Spleen (tissue), 11 donors: Measurements from ENCODE around the gene SCUBE2. TPM values are rescaled to one million over a fixed set of nuclear protein-coding genes. Genes with fewer than 3 reads are reported as not detected.

ENCODE experiments used
- DNase-seq: peaks from one replicate; pipeline ENCODE4 v3.0.0-alpha.2; 2020
- H3K27ac ChIP-seq, 8 donors: fragments of 200-600 bp; sonication (generic) in 7 of 8; 1 replicate in 4 of 8; 2 replicates in 4 of 8; pipeline versions ENCODE4 v1.5.0 to v1.8.0; 2016 to 2021; ENCODE audit warnings: inconsistent platforms in 4 of 8, mild to moderate bottlenecking in 4 of 8, moderate library complexity in 1 of 8
- H3K27me3 ChIP-seq, 7 donors: fragments of 200-600 bp; sonication (generic) in 6 of 7; replicated peaks in 1 of 7; 1 replicate in 4 of 7; 2 replicates in 3 of 7; pipeline versions ENCODE4 v1.5.0 to v1.8.0; 2016 to 2021; ENCODE audit warnings: inconsistent platforms in 3 of 7, mild to moderate bottlenecking in 1 of 7
- H3K36me3 ChIP-seq, 6 donors: fragments of 200-600 bp; sonication (generic) in 5 of 6; 1 replicate in 4 of 6; 2 replicates in 2 of 6; pipeline versions ENCODE4 v1.5.0 to v1.8.0; 2016 to 2021; ENCODE audit warnings: inconsistent platforms in 2 of 6
- H3K4me1 ChIP-seq, 6 donors: fragments of 200-600 bp; sonication (generic) in 5 of 6; 1 replicate in 3 of 6; 2 replicates in 3 of 6; pipeline versions ENCODE4 v1.5.0 to v1.8.0; 2016 to 2021; ENCODE audit warnings: inconsistent platforms in 3 of 6
- H3K4me3 ChIP-seq, 8 donors: fragments of 200-600 bp; sonication (generic) in 7 of 8; 1 replicate in 4 of 8; 2 replicates in 4 of 8; pipeline versions ENCODE4 v1.5.0 to v1.8.0; 2016 to 2021; ENCODE audit warnings: inconsistent platforms in 4 of 8, mild to moderate bottlenecking in 4 of 8, moderate library complexity in 2 of 8
- H3K9me3 ChIP-seq, 8 donors: fragments of 200-600 bp; sonication (generic) in 7 of 8; 1 replicate in 4 of 8; 2 replicates in 4 of 8; pipeline versions ENCODE4 v1.5.0 to v1.8.0; 2016 to 2021; ENCODE audit warnings: inconsistent platforms in 4 of 8
- CTCF ChIP-seq, 11 experiments: fragments of 200-600 bp in 7 of 11; fragments of 450-650 bp in 4 of 11; sonication (generic) in 4 of 11; IDR thresholded peaks in 8 of 11; conservative IDR thresholded peaks in 3 of 11; 1 replicate in 7 of 11; 2 replicates in 4 of 11; pipeline versions ENCODE4 v1.4.0 to v1.8.0; 2016 to 2021; ENCODE audit warnings: antibody characterized with exemption in 11 of 11, inconsistent platforms in 4 of 11, mild to moderate bottlenecking in 1 of 11
- POLR2A ChIP-seq, 3 donors: fragments of 450-650 bp; IDR thresholded peaks; one replicate each; pipeline ENCODE4 v1.5.1; 2017; ENCODE audit warnings: antibody characterized with exemption in 3 of 3, mild to moderate bottlenecking in 1 of 3
- POLR2AphosphoS5 ChIP-seq, 3 donors: sonication (generic); formaldehyde crosslinking; IDR thresholded peaks; one replicate each; pipeline ENCODE4 v1.5.1; 2017; ENCODE audit warnings: antibody characterized with exemption in 3 of 3
- WGBS, 5 donors: extraction: QIAGEN DNeasy Blood & Tissue Kit in 3 of 5; methylation state at CpG; one replicate each; pipeline versions ENCODE4 v1.1.5 to v1.1.7; 2013 to 2018; 5-methylcytosine and 5-hydroxymethylcytosine counted together
- intact Hi-C: fragments of 100-400 bp; cut with DNase I; formaldehyde crosslinking; loops from one replicate; pipeline ENCODE4 v1.15.0; 2023; ENCODE audit warnings: low total_unique reads
- polyA plus RNA-seq, 3 donors: library from polyadenylated mRNA; stranded (reverse); fragments of 200-250 nt; gene quantifications; one replicate each; pipeline ENCODE4 v1.2.1, GENCODE V29; 2013
- total RNA-seq, 7 donors: library from RNA; depleted of rRNA in 3 of 7; stranded (reverse); fragments of >200 nt in 3 of 7; fragmentation: NEBNext Ultra II Directional in 4 of 7; extraction: Animal tissue kit (Norgen Biotek cat#: 25700) in 4 of 7; gene quantifications; one replicate each; pipeline versions ENCODE4 v1.1.0 to v1.2.1, GENCODE V29; 2016 to 2021
- donor health status: healthy with polysubstance abuse.
- donor health status: DM: no; HTN: no; CAD: no; lungs with moderate emphysema.
- donor health status: DM: no; HTN: no; CAD: no.
- donor health status: Bipolar disorder and iron deficiency.
- donor health status: healthy.
- donor health status: DM: no; HTN: no; CAD: no.
- donor health status: DM: yes; HTN: yes; CAD: no.

The SCUBE2 gene
- total and polyA plus RNA-seq, 10 donors, result 2.4 to 28.6 (median 5.7) TPM

DNA sequence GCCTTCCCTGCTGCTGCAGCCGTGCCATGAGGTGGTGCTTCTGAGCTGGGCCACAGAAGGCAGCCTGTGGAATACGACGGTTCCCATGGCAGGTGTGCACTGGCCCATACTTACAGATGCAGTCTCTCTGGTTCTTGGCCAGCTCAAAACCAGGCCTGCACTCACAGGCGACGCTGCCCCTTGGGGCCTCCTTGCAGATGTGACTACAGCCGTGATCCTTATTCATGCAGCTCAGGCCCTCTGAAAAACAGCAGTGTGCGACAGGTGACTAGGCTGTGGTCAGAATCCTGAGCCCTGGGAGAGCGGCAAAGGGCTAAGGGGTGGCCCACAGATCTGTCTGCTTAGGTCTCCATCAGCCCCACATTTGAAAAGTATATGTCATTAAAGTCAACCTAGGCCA, 22.1 kb downstream of the SCUBE2 start:
- H3K27me3 ChIP-seq, result no peaks in the 10 kb centered on the region
- intact Hi-C loops, result no loop called here
- no peak for TF ChIP-seq POLR2AphosphoS5 (IDR thresholded peaks at IDR 0.05)
- no peak for TF ChIP-seq CTCF (IDR thresholded peaks at IDR 0.05 in 8 of 11, conservative IDR thresholded peaks at IDR 0.05 in 3 of 11)
- TF ChIP-seq POLR2A (IDR thresholded peaks at IDR 0.05), result no peak
- H3K27ac ChIP-seq, result no peak overlapping the region
- no peaks in the 10 kb centered on the region for H3K36me3 ChIP-seq
- no peaks in the 10 kb centered on the region for H3K9me3 ChIP-seq
- 80 to 98% (median 91%) methylated on average over 5 to 8 of the region's 8 CpGs for WGBS, 5 donors
- no peak overlapping the region for H3K4me3 ChIP-seq
- H3K4me1 ChIP-seq, result no peaks in the 10 kb centered on the region
- no peak for DNase-seq

DNA sequence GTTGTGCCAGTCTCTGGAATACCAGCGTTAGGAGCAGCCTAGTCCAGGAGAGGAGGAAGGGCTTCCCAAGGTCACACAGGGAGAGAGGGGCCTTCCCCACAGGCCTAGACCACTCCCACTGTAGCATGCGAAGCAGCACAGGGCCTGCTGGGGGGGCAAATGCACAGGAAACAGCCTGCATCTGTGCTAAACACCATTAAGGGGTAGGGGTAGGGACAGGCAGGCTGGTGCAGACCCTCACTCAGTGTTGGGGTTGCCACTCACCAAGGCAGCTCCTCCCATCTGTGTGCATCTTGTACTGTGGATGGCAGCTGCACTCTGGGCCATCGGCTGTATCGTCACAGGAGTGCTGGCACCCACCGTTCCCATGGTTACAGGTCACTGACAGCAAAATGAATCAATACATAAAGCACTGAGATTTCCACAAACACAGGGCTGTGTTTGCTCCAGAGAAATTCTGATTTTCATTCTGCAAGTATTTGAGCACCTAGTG, 24.9 kb downstream of the SCUBE2 start:
- WGBS, 5 donors, result 76 to 85% (median 81%) methylated on average over 4 to 5 of the region's 5 CpGs
- intact Hi-C loops, result no loop called here
- Histone ChIP-seq H3K36me3 (no peaks in the 10 kb centered on the region), H3K9me3 (no peaks in the 10 kb centered on the region), H3K4me1 (no peaks in the 10 kb centered on the region), H3K27me3 (no peaks in the 10 kb centered on the region), H3K4me3 (no peak overlapping the region), H3K27ac (no peak overlapping the region)
- TF ChIP-seq CTCF (IDR thresholded peaks at IDR 0.05 in 8 of 11, conservative IDR thresholded peaks at IDR 0.05 in 3 of 11), result no peak
- TF ChIP-seq POLR2A (IDR thresholded peaks at IDR 0.05), result no peak
- no peak for TF ChIP-seq POLR2AphosphoS5 (IDR thresholded peaks at IDR 0.05)
- DNase-seq, result no peak

- H3K27ac ChIP-seq, result no peak overlapping the region
Observed at GRCh38 chr11:9065607-9066432, 25.6 kb downstream of the SCUBE2 start.

More at GRCh38 chr11:9065607-9066432, 25.6 kb downstream of the SCUBE2 start:
- TF ChIP-seq POLR2AphosphoS5 (IDR thresholded peaks at IDR 0.05) (no peak), CTCF (IDR thresholded peaks at IDR 0.05 in 8 of 11, conservative IDR thresholded peaks at IDR 0.05 in 3 of 11) (no peak), POLR2A (IDR thresholded peaks at IDR 0.05) (no peak)
- Histone ChIP-seq H3K27me3 (no peaks in the 10 kb centered on the region), H3K4me3 (no peak overlapping the region), H3K36me3 (no peaks in the 10 kb centered on the region), H3K4me1 (peaks cover 0 to 1% (median 0%) of the 10 kb centered on the region in 6 donors), H3K9me3 (no peaks in the 10 kb centered on the region)
- no peak for DNase-seq
- WGBS, 5 donors, result 74 to 86% (median 84%) methylated on average over 15 of the region's 15 CpGs
- intact Hi-C loops, result no loop called here
